ENCODE results near the gene JDP2. TPM values are rescaled to one million over a fixed set of nuclear protein-coding genes. Genes with fewer than 3 reads are reported as not detected.

JDP2 gene
- total RNA-seq, 1 experiment from 2014 or later = 2.9 TPM

GRCh38 chr14:75438486-75439080 lies 10.8 kb downstream of the JDP2 start:
- Histone ChIP-seq H3K27ac (no peak overlapping the region), H3K4me1 (peaks cover 22% of the 10 kb centered on the region), H3K27me3 (no peaks in the 10 kb centered on the region), H3K4me3 (no peak overlapping the region), H3K36me3 (no peaks in the 10 kb centered on the region), H3K9me3 (replicated peaks) (no peaks in the 10 kb centered on the region)
- no peak for DNase-seq

DNA sequence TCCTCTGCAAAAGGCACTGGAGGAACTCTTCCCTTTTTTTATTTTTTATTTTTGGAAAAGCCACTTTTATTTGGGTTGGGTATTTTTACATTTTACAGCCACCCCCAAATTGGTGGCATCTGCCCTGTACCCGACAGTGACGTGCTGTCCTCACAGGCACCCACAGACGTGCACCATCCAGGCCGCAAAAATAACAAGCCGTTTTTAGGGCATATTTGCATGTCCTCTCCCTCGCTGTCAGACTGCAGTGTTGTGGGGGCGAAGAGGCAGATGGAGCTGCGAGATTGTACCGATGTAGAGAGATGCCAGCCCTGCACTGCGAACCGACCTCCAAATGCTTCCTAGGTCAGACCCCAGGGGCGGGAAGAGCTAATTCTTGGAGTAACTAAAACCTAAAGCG lies 12.2 kb downstream of the JDP2 start:
- no peaks in the 10 kb centered on the region for H3K9me3 ChIP-seq (replicated peaks)
- H3K4me1 ChIP-seq = peaks cover 11% of the 10 kb centered on the region
- H3K27me3 ChIP-seq = no peaks in the 10 kb centered on the region
- no peak overlapping the region for H3K27ac ChIP-seq
- no peak for DNase-seq
- H3K4me3 ChIP-seq = no peak overlapping the region
- no peaks in the 10 kb centered on the region for H3K36me3 ChIP-seq

- Histone ChIP-seq H3K4me1 (peaks cover 6% of the 10 kb centered on the region; the same call in 1 of the 2 replicates), H3K9me3 (replicated peaks) (no peaks in the 10 kb centered on the region), H3K36me3 (no peaks in the 10 kb centered on the region), H3K27ac (no peak overlapping the region), H3K27me3 (no peaks in the 10 kb centered on the region), H3K4me3 (no peak overlapping the region)
- no peak for DNase-seq
Measured at GRCh38 chr14:75440733-75441477, 13.1 kb downstream of the JDP2 start.

- Histone ChIP-seq H3K27me3 (no peaks in the 10 kb centered on the region), H3K9me3 (replicated peaks) (no peaks in the 10 kb centered on the region), H3K4me1 (peaks cover 6% of the 10 kb centered on the region; the same call in 1 of the 2 replicates), H3K4me3 (no peak overlapping the region), H3K36me3 (no peaks in the 10 kb centered on the region), H3K27ac (no peak overlapping the region)
- DNase-seq = no peak
Measured at GRCh38 chr14:75441728-75442127, 13.9 kb downstream of the JDP2 start.

DNA sequence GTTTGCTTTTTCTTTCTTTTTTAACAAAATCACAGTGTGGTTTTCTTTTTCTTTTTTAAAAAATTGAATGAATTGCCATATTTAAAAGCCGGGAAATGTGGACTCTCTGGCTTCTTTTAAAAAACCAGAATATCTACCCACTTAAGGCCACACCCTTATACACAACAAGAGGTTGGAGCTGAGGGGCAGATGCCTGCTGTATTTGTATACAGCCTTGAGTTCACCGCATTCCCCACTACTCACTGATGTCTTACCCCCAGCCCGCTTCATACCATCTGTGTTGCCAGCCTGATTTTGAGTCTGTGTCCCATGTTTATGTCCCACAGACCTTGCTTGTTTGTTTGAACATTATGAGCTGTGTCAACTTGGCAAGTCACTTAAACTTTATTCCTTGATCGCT lies 14.3 kb downstream of the JDP2 start:
- Histone ChIP-seq H3K4me3 (no peak overlapping the region), H3K27ac (no peak overlapping the region)

DNA sequence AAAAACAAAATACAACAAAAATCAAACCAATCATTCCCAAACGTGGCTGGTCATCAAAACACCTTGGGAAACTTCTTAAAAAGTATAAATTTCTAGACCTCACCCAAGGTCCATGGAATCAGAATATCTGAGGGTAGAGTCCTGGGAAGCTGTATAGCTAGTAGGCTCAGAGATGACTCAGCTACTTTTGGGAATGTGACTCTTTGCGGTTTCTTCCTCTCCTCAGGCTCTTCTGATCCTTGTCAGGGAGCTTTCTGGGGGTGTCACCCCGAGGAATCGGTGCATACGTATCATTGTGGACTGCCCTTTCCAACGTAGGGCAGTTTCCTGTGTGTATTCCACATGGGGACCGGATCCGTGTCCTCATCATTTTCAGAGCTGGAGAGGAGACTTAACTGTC lies 14.8 kb downstream of the JDP2 start:
- Histone ChIP-seq H3K4me1 (no peaks in the 10 kb centered on the region; the same call in 1 of the 2 replicates), H3K9me3 (replicated peaks) (no peaks in the 10 kb centered on the region), H3K36me3 (no peaks in the 10 kb centered on the region), H3K27ac (no peak overlapping the region), H3K27me3 (no peaks in the 10 kb centered on the region), H3K4me3 (no peak overlapping the region)
- no peak for DNase-seq

More for the DNA sequence above, 14.3 kb downstream of the JDP2 start:
- Histone ChIP-seq H3K36me3 (no peaks in the 10 kb centered on the region), H3K27me3 (no peaks in the 10 kb centered on the region), H3K9me3 (replicated peaks) (no peaks in the 10 kb centered on the region), H3K4me1 (peaks cover 5% of the 10 kb centered on the region; the same call in 1 of the 2 replicates)
- DNase-seq = no peak

DNA sequence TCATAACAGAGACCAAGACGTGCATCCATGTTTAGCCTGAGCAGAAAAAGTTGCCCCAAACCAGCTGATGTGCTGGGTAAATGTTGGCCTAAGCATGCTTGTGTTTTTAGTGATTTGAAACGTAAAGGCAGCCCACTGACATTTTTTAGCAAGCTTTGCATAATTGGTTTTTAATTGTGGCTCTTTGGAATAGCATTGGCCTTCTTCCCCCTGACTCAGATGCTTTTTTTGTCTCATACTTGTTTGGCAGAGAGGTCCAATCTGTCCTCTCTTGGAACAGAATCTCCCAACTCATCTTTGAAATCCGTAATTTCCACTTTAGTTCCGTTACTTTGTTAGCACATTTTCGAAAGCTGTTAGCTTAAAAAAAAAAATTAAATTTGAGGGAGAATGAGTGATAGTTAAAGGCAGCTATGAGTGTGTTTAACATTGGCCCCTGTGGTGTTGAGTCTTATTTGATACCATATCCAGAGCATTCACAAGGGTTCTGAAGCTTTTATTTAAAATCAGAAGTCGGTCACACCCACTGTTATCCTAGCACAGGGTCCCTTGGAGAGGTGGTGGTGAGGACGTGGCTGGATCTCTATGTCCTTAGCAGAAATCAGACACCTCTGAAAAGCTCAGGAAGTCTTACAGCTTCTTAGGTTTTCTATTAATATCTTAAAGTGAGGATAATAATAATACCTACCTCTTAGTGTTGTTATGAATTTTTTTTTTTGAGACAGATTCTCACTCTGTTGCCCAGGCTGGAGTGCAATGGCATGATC lies 15.6 kb downstream of the JDP2 start:
- no peaks in the 10 kb centered on the region for H3K36me3 ChIP-seq
- H3K27ac ChIP-seq = no peak overlapping the region
- no peaks in the 10 kb centered on the region for H3K9me3 ChIP-seq (replicated peaks)
- H3K27me3 ChIP-seq = no peaks in the 10 kb centered on the region
- H3K4me1 ChIP-seq = no peaks in the 10 kb centered on the region
- no peak for DNase-seq
- H3K4me3 ChIP-seq = no peak overlapping the region

- DNase-seq = no peak
- no peak overlapping the region for H3K27ac ChIP-seq
- no peaks in the 10 kb centered on the region for H3K27me3 ChIP-seq
- H3K4me1 ChIP-seq = peaks cover 6% of the 10 kb centered on the region; the same call in 1 of the 2 replicates
- no peaks in the 10 kb centered on the region for H3K36me3 ChIP-seq
- no peak overlapping the region for H3K4me3 ChIP-seq
- no peaks in the 10 kb centered on the region for H3K9me3 ChIP-seq (replicated peaks)
Measured at GRCh38 chr14:75445236-75445635, 17.4 kb downstream of the JDP2 start.

- no peaks in the 10 kb centered on the region for H3K36me3 ChIP-seq
- H3K9me3 ChIP-seq (replicated peaks) = no peaks in the 10 kb centered on the region
- H3K4me1 ChIP-seq = peaks cover 10% of the 10 kb centered on the region; the same call in 1 of the 2 replicates
Measured at GRCh38 chr14:75445963-75446362, 18.1 kb downstream of the JDP2 start.

GRCh38 chr14:75446447-75446846 lies 18.6 kb downstream of the JDP2 start:
- Histone ChIP-seq H3K4me3 (no peak overlapping the region), H3K9me3 (replicated peaks) (no peaks in the 10 kb centered on the region), H3K27me3 (no peaks in the 10 kb centered on the region), H3K4me1 (peaks cover 10% of the 10 kb centered on the region; the same call in 1 of the 2 replicates), H3K27ac (no peak overlapping the region), H3K36me3 (no peaks in the 10 kb centered on the region)
- no peak for DNase-seq

More at GRCh38 chr14:75445963-75446362, 18.1 kb downstream of the JDP2 start:
- Histone ChIP-seq H3K27ac (no peak overlapping the region), H3K4me3 (no peak overlapping the region), H3K27me3 (no peaks in the 10 kb centered on the region)
- no peak for DNase-seq

GRCh38 chr14:75448209-75448608 lies 20.4 kb downstream of the JDP2 start:
- Histone ChIP-seq H3K4me3 (no peak overlapping the region), H3K4me1 (peaks cover 25% of the 10 kb centered on the region), H3K9me3 (replicated peaks) (no peaks in the 10 kb centered on the region), H3K36me3 (no peaks in the 10 kb centered on the region), H3K27me3 (no peaks in the 10 kb centered on the region), H3K27ac (no peak overlapping the region)
- no peak for DNase-seq

DNA sequence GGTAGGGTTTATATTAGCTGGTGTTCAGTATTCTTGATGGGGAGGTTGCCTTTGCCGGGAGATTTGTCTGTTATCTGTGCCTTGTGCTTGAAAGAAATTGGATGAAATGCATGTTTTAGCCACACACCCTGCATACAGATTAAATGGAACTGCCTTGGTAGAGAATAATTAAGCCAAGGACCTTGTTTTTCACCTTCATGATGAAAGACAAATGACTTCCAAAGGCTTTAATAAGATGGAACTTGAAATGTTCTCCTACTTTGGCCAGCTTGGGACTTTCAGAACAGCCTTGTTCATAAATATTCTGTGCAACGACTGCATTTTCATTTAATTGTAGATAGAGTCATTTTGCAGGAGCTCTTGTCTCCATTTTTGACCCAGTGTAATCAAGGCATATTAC lies 21.2 kb downstream of the JDP2 start:
- no peaks in the 10 kb centered on the region for H3K27me3 ChIP-seq
- DNase-seq = no peak
- no peak overlapping the region for H3K27ac ChIP-seq
- H3K4me1 ChIP-seq = peaks cover 31% of the 10 kb centered on the region
- H3K4me3 ChIP-seq = no peak overlapping the region
- H3K9me3 ChIP-seq (replicated peaks) = no peaks in the 10 kb centered on the region
- H3K36me3 ChIP-seq = no peaks in the 10 kb centered on the region

- Histone ChIP-seq H3K4me1 (peaks cover 33% of the 10 kb centered on the region), H3K27me3 (no peaks in the 10 kb centered on the region), H3K27ac (no peak overlapping the region), H3K36me3 (no peaks in the 10 kb centered on the region), H3K4me3 (no peak overlapping the region), H3K9me3 (replicated peaks) (no peaks in the 10 kb centered on the region)
- DNase-seq = no peak
Measured at GRCh38 chr14:75449696-75450095, 21.9 kb downstream of the JDP2 start.

- Histone ChIP-seq H3K27me3 (no peaks in the 10 kb centered on the region), H3K9me3 (replicated peaks) (no peaks in the 10 kb centered on the region), H3K27ac (no peak overlapping the region), H3K4me1 (peaks cover 42% of the 10 kb centered on the region), H3K36me3 (no peaks in the 10 kb centered on the region), H3K4me3 (no peak overlapping the region)
- DNase-seq = peak; percentile 28
Measured at GRCh38 chr14:75450381-75451276, 22.8 kb downstream of the JDP2 start.

Data from SJCRH30 (cell line).